Posterior vena cava (tissue), 2 donors: ENCODE measurements around the gene ZNF200. TPM values are rescaled to one million over a fixed set of nuclear protein-coding genes. Genes with fewer than 3 reads are reported as not detected.
A peak's percentile ranks its signal among the peaks of the same experiment; 100 is the strongest.
"Not testable (repeated sequence)": the region's sequence is repeated elsewhere in the genome, so short reads cannot be mapped to it uniquely, and the experiment has no call there.

Experiments
- DNase-seq: peaks from one replicate; pipeline ENCODE4 v3.0.0-alpha.2; 2020; ENCODE audit warnings: low spot score
- intact Hi-C, 2 donors: fragments of 100-400 bp; cut with DNase I; formaldehyde crosslinking; loops; one replicate each; pipeline versions ENCODE4 v1.14.1 to v1.14.2; 2022 to 2023
- total RNA-seq, 2 donors: library from RNA; stranded (reverse); fragmentation: NEBNext Ultra II Directional; extraction: Animal tissue kit (Norgen Biotek cat#: 25700); gene quantifications; one replicate each; pipeline ENCODE4 v1.2.1, GENCODE V29; 2021
- donor health status: DM: yes; HTN: yes; CAD: no.
- donor health status: DM: yes; HTN: yes; CAD: no.

ZNF200 gene
- total RNA-seq, 2 donors from 2014 or later, result 5.1 to 6.9 TPM

- DNase-seq, result no peak
- intact Hi-C loops, result no loop called here
Observed at GRCh38 chr16:3186946-3187690, 47.8 kb downstream of the ZNF200 start.

GRCh38 chr16:3183445-3184139 lies 51.4 kb downstream of the ZNF200 start:
- no peak for DNase-seq
- intact Hi-C loops, result loop anchor here in 1 of 2 donors (1.0 kb wide), 1 partner anchor 35 kb away; no protein-coding TSS in a partner anchor

GRCh38 chr16:3182608-3183444 lies 52.1 kb downstream of the ZNF200 start:
- peak; percentile 81 for DNase-seq
- intact Hi-C loops, result loop anchor here in 1 of 2 donors (1.0 kb wide), 1 partner anchor 35 kb away; no protein-coding TSS in a partner anchor

- DNase-seq, intact Hi-C loops: not testable (repeated sequence)
Observed at GRCh38 chr16:3182293-3182607, 52.7 kb downstream of the ZNF200 start.

GRCh38 chr16:3180445-3180878 lies 54.5 kb downstream of the ZNF200 start:
- intact Hi-C loops, result no loop called here
- DNase-seq, result no peak

- intact Hi-C loops, result no loop called here
- DNase-seq, result no peak
Observed at GRCh38 chr16:3179651-3180050, 55.3 kb downstream of the ZNF200 start.

- peak; percentile 79 for DNase-seq
- intact Hi-C loops, result no loop called here
Observed at GRCh38 chr16:3175157-3176093, 59.5 kb downstream of the ZNF200 start.

- peak; percentile 66 for DNase-seq
Observed at GRCh38 chr16:3174618-3175148, 60.3 kb downstream of the ZNF200 start.

GRCh38 chr16:3173892-3174617 lies 60.9 kb downstream of the ZNF200 start:
- intact Hi-C loops, result loop anchor here in 1 of 2 donors (5.0 kb wide), 1 partner anchor 507 kb away; no protein-coding TSS in a partner anchor
- DNase-seq, result peak; percentile 71

More at GRCh38 chr16:3174618-3175148, 60.3 kb downstream of the ZNF200 start:
- intact Hi-C loops, result loop anchor here in 1 of 2 donors (5.0 kb wide), 1 partner anchor 507 kb away; no protein-coding TSS in a partner anchor

Other genes with a start within 250 kb of the ZNF200 start
- gene CLDN9, start 222.2 kb downstream of the ZNF200 start, total RNA-seq, result not detected
- gene CLDN6, start 217.0 kb downstream of the ZNF200 start, total RNA-seq, result not detected
- 100 to 1,000 TPM in 1 of 2 donors, 10 to 100 TPM in 1; 67.1 to 156 TPM for gene TNFRSF12A, start 214.8 kb downstream of the ZNF200 start, total RNA-seq
- 100 to 1,000 TPM in 1 of 2 donors, 10 to 100 TPM in 1; 63.3 to 104 TPM for gene HCFC1R1, start 211.2 kb downstream of the ZNF200 start, total RNA-seq
- 10 to 100 TPM; 21.6 to 25.7 TPM for gene THOC6, start 211.1 kb downstream of the ZNF200 start, total RNA-seq
- under 1 TPM in 1 of 2 donors, not detected in 1; 0.10 TPM for gene BICDL2, start 198.2 kb downstream of the ZNF200 start, total RNA-seq
- gene MMP25, start 188.6 kb downstream of the ZNF200 start, total RNA-seq, result 1 to 10 TPM; 4.7 to 5.6 TPM
- gene IL32, start 169.5 kb downstream of the ZNF200 start, total RNA-seq, result 10 to 100 TPM; 56.8 to 65.4 TPM
- gene ZSCAN10, start 135.9 kb downstream of the ZNF200 start, total RNA-seq, result not detected
- 1 to 10 TPM; 7.6 to 8.3 TPM for gene ZNF205, start 122.6 kb downstream of the ZNF200 start, total RNA-seq
- 10 to 100 TPM in 1 of 2 donors, 1 to 10 TPM in 1; 8.3 to 10.2 TPM for gene ZNF213, start 100.1 kb downstream of the ZNF200 start, total RNA-seq
- gene OR1F1, start 47.0 kb downstream of the ZNF200 start, total RNA-seq, result not detected
- 1 to 10 TPM; 1.9 to 4.9 TPM for gene MEFV, start 21.5 kb upstream of the ZNF200 start, total RNA-seq
- gene ZNF263, start 48.3 kb upstream of the ZNF200 start, total RNA-seq, result 10 to 100 TPM; 19.8 to 21.2 TPM
- 1 to 10 TPM; 6.4 to 9.1 TPM for gene TIGD7, start 70.3 kb upstream of the ZNF200 start, total RNA-seq
- 10 to 100 TPM; 17.5 to 21.3 TPM for gene ZNF75A, start 70.3 kb upstream of the ZNF200 start, total RNA-seq
- not detected for gene OR2C1, start 120.7 kb upstream of the ZNF200 start, total RNA-seq
- gene ZSCAN32, start 165.8 kb upstream of the ZNF200 start, total RNA-seq, result 10 to 100 TPM; 10.8 to 11.9 TPM
- gene ZNF174, start 166.1 kb upstream of the ZNF200 start, total RNA-seq, result 1 to 10 TPM; 7.1 to 8.2 TPM
- 1 to 10 TPM; 2.5 TPM for gene ZNF597, start 208.3 kb upstream of the ZNF200 start, total RNA-seq
- gene NAA60, start 208.5 kb upstream of the ZNF200 start, total RNA-seq, result 10 to 100 TPM; 28.3 to 33.6 TPM